GM12878 (cell line): ENCODE results near the gene CAPZB. TPM values are rescaled to one million over a fixed set of nuclear protein-coding genes. Genes with fewer than 3 reads are reported as not detected.

Source experiments
- ATAC-seq: fragments of 200-7000 bp; cut with Tn5 transposase; 3 replicates; pipeline ENCODE4 v1.9.1; 2020; ENCODE audit warnings: mild to moderate bottlenecking, moderate library complexity
- BruUV-seq: library from RNA; stranded (reverse); fragments of 400-500 nt; replicated peaks from 2 replicates; lab custom pipeline; 2021; lab: Mats Ljungman, UMichigan
- CTCF ChIA-PET: fragments of 300-600 bp; sonication (Branson Sonifier 250); formaldehyde crosslinking; extraction: SDS; loops from one replicate; lab custom pipeline; 2021; ENCODE audit warnings: inconsistent platforms; lab: Yijun Ruan, JAX
- POLR2A ChIA-PET: fragments of 350-600 bp; formaldehyde crosslinking; extraction: SDS; loops from one replicate; lab custom pipeline; 2021; ENCODE audit warnings: inconsistent platforms; lab: Charles Lee
- RAD21 ChIA-PET: fragments of 300-600 bp; sonication (Branson Sonifier 250); formaldehyde crosslinking; loops from one replicate; lab custom pipeline; 2023; ENCODE audit warnings: antibody characterized with exemption; ENCODE audit not compliant: unreplicated experiment; lab: Charles Lee
- SMC1A ChIA-PET: fragments of 300-600 bp; sonication (Branson Sonifier 250); formaldehyde crosslinking; loops from one replicate; lab custom pipeline; 2023; ENCODE audit not compliant: unreplicated experiment, uncharacterized antibody; lab: Charles Lee
- DNase-seq: peaks from one replicate; pipeline ENCODE4 v3.0.0-alpha.2; 2011; ENCODE audit warnings: low read depth, low spot score
- FAIRE-seq: peaks from 3 replicates; lab custom pipeline; 2011; peaks lifted over from hg19 to GRCh38; lab: Jason Lieb, UNC
- H2AFZ ChIP-seq: 2 replicates; pipeline ENCODE4 v1.6.0; 2011; ENCODE audit warnings: low read depth, low read length, control low read depth; ENCODE audit not compliant: control insufficient read depth
- H3K27ac ChIP-seq: 2 replicates; pipeline ENCODE4 v1.5.1; 2011; ENCODE audit warnings: control low read depth; ENCODE audit not compliant: control insufficient read depth, insufficient read depth
- H3K27me3 ChIP-seq, 2 experiments: replicated peaks in 1 of 2; 2 replicates each; pipeline versions ENCODE4 v1.6.0 to v1.6.1; 2011; ENCODE audit warnings: low read length in 1 of 2; ENCODE audit not compliant: control insufficient read depth in 2 of 2, insufficient read depth in 2 of 2
- H3K36me3 ChIP-seq, 2 experiments: 2 replicates each; pipeline ENCODE4 v1.5.1; 2011; ENCODE audit warnings: low read length in 1 of 2; ENCODE audit not compliant: control insufficient read depth in 2 of 2, insufficient read depth in 2 of 2
- H3K4me1 ChIP-seq: 2 replicates; pipeline ENCODE4 v1.6.1; 2011; ENCODE audit warnings: mild to moderate bottlenecking, low read length, moderate library complexity, mixed read lengths; ENCODE audit not compliant: control insufficient read depth, insufficient read depth
- H3K4me2 ChIP-seq: 2 replicates; pipeline ENCODE4 v1.6.0; 2011; ENCODE audit warnings: control low read depth; ENCODE audit not compliant: control insufficient read depth, insufficient read depth
- H3K4me3 ChIP-seq: fragments of 200-600 bp; sonication (generic); 2 replicates; pipeline ENCODE4 v1.5.1; 2016
- H3K79me2 ChIP-seq: 2 replicates; pipeline ENCODE4 v1.6.0; 2011; ENCODE audit warnings: low read length; ENCODE audit not compliant: control insufficient read depth, insufficient read depth
- H3K9ac ChIP-seq: 2 replicates; pipeline ENCODE4 v1.8.0; 2011; ENCODE audit warnings: low read length, control low read depth, mixed read lengths; ENCODE audit not compliant: control insufficient read depth, insufficient read depth
- H3K9me3 ChIP-seq: replicated peaks from 3 replicates; pipeline ENCODE4 v1.5.1; 2011; ENCODE audit warnings: mild to moderate bottlenecking, low read length; ENCODE audit not compliant: control insufficient read depth, insufficient read depth
- H4K20me1 ChIP-seq: 2 replicates; pipeline ENCODE4 v1.6.0; 2011; ENCODE audit not compliant: control insufficient read depth, insufficient read depth
- CBFB ChIP-seq: IDR thresholded peaks from 2 replicates; pipeline ENCODE4 v1.6.1; 2016; ENCODE audit warnings: antibody characterized with exemption, low read depth
- CHD2 ChIP-seq: IDR thresholded peaks from 2 replicates; pipeline ENCODE4 v1.6.1; 2011; ENCODE audit warnings: low read depth, low read length, improper control_type of control experiment, borderline replicate concordance
- EGR1 ChIP-seq, 2 experiments: IDR thresholded peaks; 1 replicate in 1 of 2; 2 replicates in 1 of 2; pipeline ENCODE4 v1.6.1; 2011 to 2012; ENCODE audit warnings: low read depth in 2 of 2, low read length in 2 of 2, borderline replicate concordance in 1 of 2, mild to moderate bottlenecking in 1 of 2, moderate library complexity in 1 of 2
- MTA3 ChIP-seq: IDR thresholded peaks from 2 replicates; pipeline ENCODE4 v1.6.1; 2012; ENCODE audit warnings: low read length, inconsistent platforms, borderline replicate concordance
- NR2C2 ChIP-seq: IDR thresholded peaks from 2 replicates; pipeline ENCODE4 v1.6.1; 2011; ENCODE audit warnings: borderline replicate concordance, low read depth; ENCODE audit not compliant: control insufficient read depth, insufficient read length
- SIX5 ChIP-seq: IDR thresholded peaks from 2 replicates; pipeline ENCODE4 v1.6.1; 2011; ENCODE audit warnings: mild to moderate bottlenecking, low read depth, low read length, moderate library complexity; ENCODE audit not compliant: severe bottlenecking
- SMC3 ChIP-seq: IDR thresholded peaks from 2 replicates; pipeline ENCODE4 v1.6.1; 2011; ENCODE audit warnings: low read length, improper control_type of control experiment, borderline replicate concordance
- STAT1 ChIP-seq: fragments of 450-650 bp; conservative IDR thresholded peaks from 2 replicates; pipeline ENCODE4 v1.6.1; 2014; ENCODE audit warnings: antibody characterized with exemption, mild to moderate bottlenecking
- STAT3 ChIP-seq: IDR thresholded peaks from 2 replicates; pipeline ENCODE4 v1.6.1; 2011; ENCODE audit warnings: low read depth, low read length, improper control_type of control experiment
- TARDBP ChIP-seq: IDR thresholded peaks from 2 replicates; pipeline ENCODE4 v1.6.1; 2016; ENCODE audit warnings: borderline replicate concordance
- WGBS: methylation state at CpG from one replicate; pipeline ENCODE4 v1.1.6; 2016; ENCODE audit warnings: low lambda C conversion rate; ENCODE audit not compliant: insufficient replicate concordance, insufficient coverage; ENCODE audit errors: missing lambda C conversion rate; 5-methylcytosine and 5-hydroxymethylcytosine counted together
- in situ Hi-C: fragments of 300-500 bp; cut with MboI; formaldehyde crosslinking; loops from 9 replicates; pipeline ENCODE4 v1.14.3; 2018; ENCODE audit warnings: mixed read lengths
- intact Hi-C: fragments of 100-400 bp; cut with micrococcal nuclease; formaldehyde crosslinking; loops from one replicate; pipeline ENCODE4 v1.14.2; 2022; ENCODE audit not compliant: unreplicated experiment
- polyA plus RNA-seq, 11 experiments: library from polyadenylated mRNA; depleted of rRNA in 4 of 11; unstranded in 6 of 11; stranded (reverse) in 5 of 11; fragments of >200 nt; fragmentation: Nextera tagmentation in 4 of 11; fragmentation: Illumina TruSeq in 1 of 11; extraction: Ambion mirVana in 4 of 11; extraction: Trizol in 1 of 11; gene quantifications; 1 replicate in 1 of 11; 2 replicates in 10 of 11; pipeline versions ENCODE4 v1.2.1 to v1.2.3, GENCODE V29; 2011 to 2016; ENCODE audit warnings: inconsistent platforms in 2 of 11, missing spikeins in 2 of 11, low read depth in 1 of 11
- total RNA-seq, 4 experiments: library from RNA; depleted of rRNA in 3 of 4; stranded (reverse); fragments of >200 nt in 3 of 4; fragmentation: Illumina TruSeq in 1 of 4; extraction: Trizol in 1 of 4; gene quantifications; 2 replicates each; pipeline versions ENCODE4 v1.2.1 to v1.2.3, GENCODE V29; 2013 to 2021
- TF ChIP-seq, protein P1 (sequence below): fragments of 450-650 bp; formaldehyde crosslinking; IDR thresholded peaks from 2 replicates; pipeline ENCODE4 v1.4.0; 2022; ENCODE audit warnings: mild to moderate bottlenecking, moderate library complexity
- TF ChIP-seq, protein P2 (sequence below): fragments of 450-650 bp; IDR thresholded peaks from 2 replicates; pipeline ENCODE4 v1.6.1; 2018; ENCODE audit warnings: borderline replicate concordance, mild to moderate bottlenecking; ENCODE audit not compliant: partially characterized antibody
- TF ChIP-seq, protein P3 (sequence below): fragments of 450-650 bp; IDR thresholded peaks from 2 replicates; pipeline ENCODE4 v1.6.1; 2017; ENCODE audit warnings: borderline replicate concordance
- TF ChIP-seq, protein P4 (sequence below): fragments of 450-650 bp; formaldehyde crosslinking; IDR thresholded peaks from 2 replicates; pipeline ENCODE4 v1.4.0; 2020; ENCODE audit warnings: mild to moderate bottlenecking, moderate library complexity

CAPZB gene
- total and polyA plus RNA-seq, 10 of the 15 experiments (the other 5 are each of a cell fraction or from before 2014, with no cell fraction given), result 104 to 454 (median 213) TPM

DNA sequence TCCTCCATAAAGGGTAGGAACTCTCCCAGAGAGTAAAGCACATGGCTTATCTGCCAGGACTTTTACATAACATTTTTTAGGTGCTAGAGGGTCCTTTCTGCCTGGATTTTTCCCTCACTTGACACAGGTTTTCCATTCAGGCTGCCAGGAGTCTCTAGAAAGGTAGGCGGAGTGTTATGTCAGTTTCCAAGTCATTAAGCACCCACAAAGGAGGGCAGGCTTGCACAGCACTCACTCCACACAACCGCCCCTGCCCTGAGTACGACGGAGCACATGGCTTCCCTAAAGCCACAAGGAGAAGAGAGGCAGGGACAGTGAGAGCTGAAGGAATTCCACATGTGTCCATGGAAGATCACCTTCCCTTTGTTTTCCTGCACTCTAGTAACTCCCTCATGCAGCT, 55.7 kb downstream of the CAPZB start:
- H3K4me2 ChIP-seq, result no peak overlapping the region
- H3K27ac ChIP-seq, result no peak overlapping the region
- H3K79me2 ChIP-seq, result peaks cover 86% of the 10 kb centered on the region
- ChIA-PET CTCF (no interaction called here), RAD21 (no interaction called here), SMC1A (no interaction called here), POLR2A (no interaction called here)
- ATAC-seq, result no peak
- no peak for FAIRE-seq
- 96% methylated on average over 4 of the region's 4 CpGs for WGBS
- no peak for DNase-seq
- no peaks in the 10 kb centered on the region for H3K9me3 ChIP-seq
- BruUV-seq, result no TSS peak
- intact Hi-C loops (no loop called here), in situ Hi-C loops (no loop called here)
- H3K9ac ChIP-seq, result no peak overlapping the region
- H3K36me3 ChIP-seq, result peaks cover 4 to 12% of the 10 kb centered on the region in 2 experiments; a peak in 3 of 4 replicates
- no peak overlapping the region for H3K4me3 ChIP-seq
- H2AFZ ChIP-seq, result no peak overlapping the region
- no peaks in the 10 kb centered on the region for H3K27me3 ChIP-seq
- peaks cover 26% of the 10 kb centered on the region for H4K20me1 ChIP-seq
- no peaks in the 10 kb centered on the region for H3K4me1 ChIP-seq
- no peak for TF ChIP-seq TARDBP
- no peak for TF ChIP-seq SMC3
- TF ChIP-seq STAT3, result no peak
- TF ChIP-seq EGR1 (IDR thresholded peaks at IDR 0.05; ENCODE audit: borderline replicate concordance in 1 of 2, low read depth in 2 of 2, low read length in 2 of 2), result no peak
- TF ChIP-seq, protein P1, sequence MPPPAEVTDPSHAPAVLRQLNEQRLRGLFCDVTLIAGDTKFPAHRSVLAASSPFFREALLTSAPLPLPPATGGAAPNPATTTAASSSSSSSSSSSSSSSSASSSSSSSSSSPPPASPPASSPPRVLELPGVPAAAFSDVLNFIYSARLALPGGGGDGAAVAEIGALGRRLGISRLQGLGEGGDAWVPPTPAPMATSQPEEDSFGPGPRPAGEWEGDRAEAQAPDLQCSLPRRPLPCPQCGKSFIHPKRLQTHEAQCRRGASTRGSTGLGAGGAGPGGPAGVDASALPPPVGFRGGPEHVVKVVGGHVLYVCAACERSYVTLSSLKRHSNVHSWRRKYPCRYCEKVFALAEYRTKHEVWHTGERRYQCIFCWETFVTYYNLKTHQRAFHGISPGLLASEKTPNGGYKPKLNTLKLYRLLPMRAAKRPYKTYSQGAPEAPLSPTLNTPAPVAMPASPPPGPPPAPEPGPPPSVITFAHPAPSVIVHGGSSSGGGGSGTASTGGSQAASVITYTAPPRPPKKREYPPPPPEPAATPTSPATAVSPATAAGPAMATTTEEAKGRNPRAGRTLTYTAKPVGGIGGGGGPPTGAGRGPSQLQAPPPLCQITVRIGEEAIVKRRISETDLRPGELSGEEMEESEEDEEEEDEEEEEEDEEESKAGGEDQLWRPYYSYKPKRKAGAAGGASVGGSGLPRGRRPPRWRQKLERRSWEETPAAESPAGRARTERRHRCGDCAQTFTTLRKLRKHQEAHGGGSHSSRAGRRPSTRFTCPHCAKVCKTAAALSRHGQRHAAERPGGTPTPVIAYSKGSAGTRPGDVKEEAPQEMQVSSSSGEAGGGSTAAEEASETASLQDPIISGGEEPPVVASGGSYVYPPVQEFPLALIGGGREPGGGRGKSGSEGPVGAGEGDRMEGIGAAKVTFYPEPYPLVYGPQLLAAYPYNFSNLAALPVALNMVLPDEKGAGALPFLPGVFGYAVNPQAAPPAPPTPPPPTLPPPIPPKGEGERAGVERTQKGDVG, result no peak
- TF ChIP-seq, protein P2, sequence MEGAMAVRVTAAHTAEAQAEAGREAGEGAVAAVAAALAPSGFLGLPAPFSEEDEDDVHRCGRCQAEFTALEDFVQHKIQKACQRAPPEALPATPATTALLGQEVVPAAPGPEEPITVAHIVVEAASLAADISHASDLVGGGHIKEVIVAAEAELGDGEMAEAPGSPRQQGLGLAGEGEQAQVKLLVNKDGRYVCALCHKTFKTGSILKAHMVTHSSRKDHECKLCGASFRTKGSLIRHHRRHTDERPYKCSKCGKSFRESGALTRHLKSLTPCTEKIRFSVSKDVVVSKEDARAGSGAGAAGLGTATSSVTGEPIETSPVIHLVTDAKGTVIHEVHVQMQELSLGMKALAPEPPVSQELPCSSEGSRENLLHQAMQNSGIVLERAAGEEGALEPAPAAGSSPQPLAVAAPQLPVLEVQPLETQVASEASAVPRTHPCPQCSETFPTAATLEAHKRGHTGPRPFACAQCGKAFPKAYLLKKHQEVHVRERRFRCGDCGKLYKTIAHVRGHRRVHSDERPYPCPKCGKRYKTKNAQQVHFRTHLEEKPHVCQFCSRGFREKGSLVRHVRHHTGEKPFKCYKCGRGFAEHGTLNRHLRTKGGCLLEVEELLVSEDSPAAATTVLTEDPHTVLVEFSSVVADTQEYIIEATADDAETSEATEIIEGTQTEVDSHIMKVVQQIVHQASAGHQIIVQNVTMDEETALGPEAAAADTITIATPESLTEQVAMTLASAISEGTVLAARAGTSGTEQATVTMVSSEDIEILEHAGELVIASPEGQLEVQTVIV, result no peak
- TF ChIP-seq CBFB, result no peak
- TF ChIP-seq, protein P3, sequence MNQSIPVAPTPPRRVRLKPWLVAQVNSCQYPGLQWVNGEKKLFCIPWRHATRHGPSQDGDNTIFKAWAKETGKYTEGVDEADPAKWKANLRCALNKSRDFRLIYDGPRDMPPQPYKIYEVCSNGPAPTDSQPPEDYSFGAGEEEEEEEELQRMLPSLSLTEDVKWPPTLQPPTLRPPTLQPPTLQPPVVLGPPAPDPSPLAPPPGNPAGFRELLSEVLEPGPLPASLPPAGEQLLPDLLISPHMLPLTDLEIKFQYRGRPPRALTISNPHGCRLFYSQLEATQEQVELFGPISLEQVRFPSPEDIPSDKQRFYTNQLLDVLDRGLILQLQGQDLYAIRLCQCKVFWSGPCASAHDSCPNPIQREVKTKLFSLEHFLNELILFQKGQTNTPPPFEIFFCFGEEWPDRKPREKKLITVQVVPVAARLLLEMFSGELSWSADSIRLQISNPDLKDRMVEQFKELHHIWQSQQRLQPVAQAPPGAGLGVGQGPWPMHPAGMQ, result no peak
- no peak for TF ChIP-seq SIX5
- no peak for TF ChIP-seq STAT1
- TF ChIP-seq MTA3, result no peak
- TF ChIP-seq, protein P4, sequence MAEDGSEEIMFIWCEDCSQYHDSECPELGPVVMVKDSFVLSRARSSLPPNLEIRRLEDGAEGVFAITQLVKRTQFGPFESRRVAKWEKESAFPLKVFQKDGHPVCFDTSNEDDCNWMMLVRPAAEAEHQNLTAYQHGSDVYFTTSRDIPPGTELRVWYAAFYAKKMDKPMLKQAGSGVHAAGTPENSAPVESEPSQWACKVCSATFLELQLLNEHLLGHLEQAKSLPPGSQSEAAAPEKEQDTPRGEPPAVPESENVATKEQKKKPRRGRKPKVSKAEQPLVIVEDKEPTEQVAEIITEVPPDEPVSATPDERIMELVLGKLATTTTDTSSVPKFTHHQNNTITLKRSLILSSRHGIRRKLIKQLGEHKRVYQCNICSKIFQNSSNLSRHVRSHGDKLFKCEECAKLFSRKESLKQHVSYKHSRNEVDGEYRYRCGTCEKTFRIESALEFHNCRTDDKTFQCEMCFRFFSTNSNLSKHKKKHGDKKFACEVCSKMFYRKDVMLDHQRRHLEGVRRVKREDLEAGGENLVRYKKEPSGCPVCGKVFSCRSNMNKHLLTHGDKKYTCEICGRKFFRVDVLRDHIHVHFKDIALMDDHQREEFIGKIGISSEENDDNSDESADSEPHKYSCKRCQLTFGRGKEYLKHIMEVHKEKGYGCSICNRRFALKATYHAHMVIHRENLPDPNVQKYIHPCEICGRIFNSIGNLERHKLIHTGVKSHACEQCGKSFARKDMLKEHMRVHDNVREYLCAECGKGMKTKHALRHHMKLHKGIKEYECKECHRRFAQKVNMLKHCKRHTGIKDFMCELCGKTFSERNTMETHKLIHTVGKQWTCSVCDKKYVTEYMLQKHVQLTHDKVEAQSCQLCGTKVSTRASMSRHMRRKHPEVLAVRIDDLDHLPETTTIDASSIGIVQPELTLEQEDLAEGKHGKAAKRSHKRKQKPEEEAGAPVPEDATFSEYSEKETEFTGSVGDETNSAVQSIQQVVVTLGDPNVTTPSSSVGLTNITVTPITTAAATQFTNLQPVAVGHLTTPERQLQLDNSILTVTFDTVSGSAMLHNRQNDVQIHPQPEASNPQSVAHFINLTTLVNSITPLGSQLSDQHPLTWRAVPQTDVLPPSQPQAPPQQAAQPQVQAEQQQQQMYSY, result no peak
- TF ChIP-seq NR2C2, result no peak
- TF ChIP-seq CHD2, result no peak
